GM19463 (cell line): ENCODE results near the gene AACS.

Experiments
- ATAC-seq: cut with Tn5 transposase; IDR thresholded peaks from one replicate; pipeline ENCODE4 v1.9.1; 2021; ENCODE audit warnings: mild to moderate bottlenecking, moderate library complexity; ENCODE audit not compliant: unreplicated experiment

AACS gene

GRCh38 chr12:125149160-125150108 is 84.2 kb downstream of the AACS start:
- peak; percentile 93 for ATAC-seq

- ATAC-seq = no peak
These were observed 86.0 kb downstream of the AACS start for GRCh38 chr12:125151284-125151683.

- no peak for ATAC-seq
These were observed 87.2 kb downstream of the AACS start for GRCh38 chr12:125152463-125152862.

- no peak for ATAC-seq
These were observed 90.1 kb downstream of the AACS start for GRCh38 chr12:125155366-125155765.

- no peak for ATAC-seq
These were observed 91.9 kb downstream of the AACS start for GRCh38 chr12:125157177-125157576.

GRCh38 chr12:125159702-125160101 is 94.5 kb downstream of the AACS start:
- ATAC-seq = no peak

GRCh38 chr12:125160281-125160955 is 95.2 kb downstream of the AACS start:
- ATAC-seq = no peak

- ATAC-seq = no peak
These were observed 96.4 kb downstream of the AACS start for GRCh38 chr12:125161712-125162022.

- ATAC-seq = no peak
These were observed 97.3 kb downstream of the AACS start for GRCh38 chr12:125162489-125163028.

GRCh38 chr12:125163148-125163547 is 97.9 kb downstream of the AACS start:
- no peak for ATAC-seq

- no peak for ATAC-seq
These were observed 99.3 kb downstream of the AACS start for GRCh38 chr12:125164541-125164940.

- no peak for ATAC-seq
These were observed 100.8 kb downstream of the AACS start for GRCh38 chr12:125166041-125166440.

- ATAC-seq = no peak
These were observed 102.4 kb downstream of the AACS start for GRCh38 chr12:125167658-125168057.

- ATAC-seq = no peak
These were observed 104.2 kb downstream of the AACS start for GRCh38 chr12:125169451-125169850.

- no peak for ATAC-seq
These were observed 104.6 kb downstream of the AACS start for GRCh38 chr12:125169870-125170269.

GRCh38 chr12:125171267-125171666 is 106.0 kb downstream of the AACS start:
- ATAC-seq = no peak

GRCh38 chr12:125172231-125172850 is 107.1 kb downstream of the AACS start:
- no peak for ATAC-seq

- ATAC-seq = no peak
These were observed 110.3 kb downstream of the AACS start for GRCh38 chr12:125175576-125175975.

GRCh38 chr12:125178222-125178621 is 113.0 kb downstream of the AACS start:
- no peak for ATAC-seq

GRCh38 chr12:125180144-125180543 is 114.9 kb downstream of the AACS start:
- ATAC-seq = no peak

- no peak for ATAC-seq
These were observed 115.9 kb downstream of the AACS start for GRCh38 chr12:125181107-125181506.
